K562 (cell line): ENCODE data around the gene RNPEPL1. TPM values are rescaled to one million over a fixed set of nuclear protein-coding genes. Genes with fewer than 3 reads are reported as not detected.
A peak's percentile ranks its signal among the peaks of the same experiment; 100 is the strongest.

Experiments used
- CREM ChIP-seq: IDR thresholded peaks from 2 replicates; pipeline ENCODE4 v1.6.1; 2014; ENCODE audit warnings: antibody characterized with exemption, low read depth
- CXXC5 ChIP-seq: fragments of 250-450 bp; sonication (Bioruptor Pico); IDR thresholded peaks from 2 replicates; pipeline ENCODE4 v1.8.0; 2022; ENCODE audit warnings: inconsistent platforms, mild to moderate bottlenecking, moderate library complexity
- EP400 ChIP-seq: fragments of 450-650 bp; IDR thresholded peaks from 2 replicates; pipeline ENCODE4 v1.6.1; 2017; ENCODE audit warnings: antibody characterized with exemption, mild to moderate bottlenecking, moderate library complexity
- FOXK2 ChIP-seq, 2 experiments: fragments of 450-650 bp; IDR thresholded peaks in 1 of 2; conservative IDR thresholded peaks in 1 of 2; 2 replicates each; pipeline ENCODE4 v1.6.1; 2016; ENCODE audit warnings: low read depth in 2 of 2, mild to moderate bottlenecking in 1 of 2
- FOXM1 ChIP-seq, 2 experiments: fragments of 450-650 bp in 1 of 2; sonication (generic) in 1 of 2; formaldehyde crosslinking in 1 of 2; IDR thresholded peaks; 2 replicates each; pipeline versions ENCODE4 v1.6.1 to v1.9.0; 2017 to 2022; ENCODE audit warnings: low read depth in 2 of 2, mild to moderate bottlenecking in 2 of 2, missing genetic modification reagents in 1 of 2, moderate library complexity in 1 of 2
- HNRNPL ChIP-seq: fragments of 200-400 bp; formaldehyde crosslinking; IDR thresholded peaks from 2 replicates; pipeline ENCODE4 v1.6.1; 2017; ENCODE audit warnings: low read depth, mild to moderate bottlenecking, low read length
- MXI1 ChIP-seq: IDR thresholded peaks from 2 replicates; pipeline ENCODE4 v1.6.1; 2011; ENCODE audit warnings: low read depth, mild to moderate bottlenecking, improper control_type of control experiment, low read length
- MYC ChIP-seq, 2 experiments: fragments of 250-450 bp in 1 of 2; sonication (Bioruptor Pico) in 1 of 2; IDR thresholded peaks; 2 replicates each; pipeline versions ENCODE4 v1.5.1 to v1.6.1; 2012 to 2021; ENCODE audit warnings: low read depth in 2 of 2, borderline replicate concordance in 1 of 2, improper control_type of control experiment in 1 of 2, low read length in 1 of 2, mild to moderate bottlenecking in 1 of 2, moderate library complexity in 1 of 2
- NFRKB ChIP-seq: fragments of 450-650 bp; IDR thresholded peaks from 2 replicates; pipeline ENCODE4 v1.6.1; 2016; ENCODE audit warnings: low read depth
- RB1 ChIP-seq: fragments of 450-650 bp; IDR thresholded peaks from 2 replicates; pipeline ENCODE4 v1.6.1; 2017; ENCODE audit warnings: low read depth, mild to moderate bottlenecking
- RBFOX2 ChIP-seq: fragments of 200-400 bp; formaldehyde crosslinking; IDR thresholded peaks from 2 replicates; pipeline ENCODE4 v1.6.1; 2017; ENCODE audit warnings: low read depth, mild to moderate bottlenecking, low read length, moderate library complexity
- RBM22 ChIP-seq: fragments of 200-400 bp; formaldehyde crosslinking; IDR thresholded peaks from 2 replicates; pipeline ENCODE4 v1.6.1; 2018; ENCODE audit warnings: low read length, low read depth; ENCODE audit not compliant: poor library complexity, severe bottlenecking
- SAFB ChIP-seq: fragments of 200-400 bp; formaldehyde crosslinking; IDR thresholded peaks from 2 replicates; pipeline ENCODE4 v1.6.1; 2017; ENCODE audit warnings: low read depth, low read length, borderline replicate concordance
- TOE1 ChIP-seq, 2 experiments: fragments of 450-650 bp in 1 of 2; sonication (generic) in 1 of 2; formaldehyde crosslinking in 1 of 2; IDR thresholded peaks; 2 replicates each; pipeline versions ENCODE4 v1.7.1 to v1.8.0; 2016 to 2022; ENCODE audit warnings: borderline replicate concordance in 2 of 2, mild to moderate bottlenecking in 2 of 2, antibody characterized with exemption in 1 of 2, inconsistent platforms in 1 of 2, low read depth in 1 of 2, missing genetic modification reagents in 1 of 2, moderate library complexity in 1 of 2
- XRCC5 ChIP-seq: fragments of 200-400 bp; formaldehyde crosslinking; IDR thresholded peaks from 2 replicates; pipeline ENCODE4 v1.6.1; 2017; ENCODE audit warnings: low read depth, mild to moderate bottlenecking, low read length
- polyA plus RNA-seq, 8 experiments: library from polyadenylated mRNA; depleted of rRNA in 4 of 8; stranded (reverse) in 5 of 8; unstranded in 3 of 8; fragments of >200 nt; fragmentation: Nextera tagmentation in 2 of 8; fragmentation: Illumina TruSeq in 1 of 8; extraction: Ambion mirVana in 2 of 8; extraction: Trizol in 1 of 8; gene quantifications; 2 replicates each; pipeline versions ENCODE4 v1.2.1 to v1.2.3, GENCODE V29; 2011 to 2014; ENCODE audit warnings: inconsistent platforms in 1 of 8, missing spikeins in 1 of 8
- total RNA-seq, 7 experiments: library from RNA; depleted of rRNA in 6 of 7; stranded (reverse); fragments of >200 nt in 6 of 7; fragmentation: Illumina TruSeq in 2 of 7; extraction: Trizol in 2 of 7; gene quantifications; 2 replicates each; pipeline versions ENCODE4 v1.2.1 to v1.2.3, GENCODE V29; 2011 to 2021; ENCODE audit warnings: low replicate concordance in 1 of 7
- TF ChIP-seq, protein P1 (sequence below), 2 experiments: IDR thresholded peaks; 2 replicates each; pipeline ENCODE4 v1.6.1; 2011; ENCODE audit warnings: borderline replicate concordance in 1 of 2, control low read depth in 1 of 2, low read depth in 1 of 2, low read length in 1 of 2, mild to moderate bottlenecking in 1 of 2, mixed read lengths in 1 of 2, moderate library complexity in 1 of 2; ENCODE audit not compliant: insufficient read depth in 1 of 2, insufficient read length in 1 of 2, poor library complexity in 1 of 2, severe bottlenecking in 1 of 2; ENCODE audit errors: extremely low read depth in 1 of 2
- TF ChIP-seq, protein P2 (sequence below): sonication (generic); formaldehyde crosslinking; IDR thresholded peaks from 2 replicates; pipeline ENCODE4 v1.9.0; 2022; ENCODE audit warnings: mild to moderate bottlenecking, missing genetic modification reagents
- TF ChIP-seq, protein P3 (sequence below): fragments of 450-650 bp; conservative IDR thresholded peaks from 2 replicates; pipeline ENCODE4 v1.6.1; 2016; ENCODE audit warnings: missing genetic modification characterization, low read depth, mild to moderate bottlenecking, control low read depth, missing compliant biosample characterization
- TF ChIP-seq, protein P4 (sequence below): fragments of 450-650 bp; IDR thresholded peaks from 2 replicates; pipeline ENCODE4 v1.6.1; 2016
- TF ChIP-seq, protein P5 (sequence below): fragments of 250-450 bp; sonication (Bioruptor Pico); IDR thresholded peaks from 2 replicates; pipeline ENCODE4 v1.8.0; 2022; ENCODE audit warnings: moderate library complexity, mild to moderate bottlenecking, inconsistent platforms

RNPEPL1 gene
- total and polyA plus RNA-seq, 9 of the 15 experiments (the other 6 are each of a cell fraction or from before 2014, with no cell fraction given), result 0.07 to 38.7 (median 5.6) TPM

DNA sequence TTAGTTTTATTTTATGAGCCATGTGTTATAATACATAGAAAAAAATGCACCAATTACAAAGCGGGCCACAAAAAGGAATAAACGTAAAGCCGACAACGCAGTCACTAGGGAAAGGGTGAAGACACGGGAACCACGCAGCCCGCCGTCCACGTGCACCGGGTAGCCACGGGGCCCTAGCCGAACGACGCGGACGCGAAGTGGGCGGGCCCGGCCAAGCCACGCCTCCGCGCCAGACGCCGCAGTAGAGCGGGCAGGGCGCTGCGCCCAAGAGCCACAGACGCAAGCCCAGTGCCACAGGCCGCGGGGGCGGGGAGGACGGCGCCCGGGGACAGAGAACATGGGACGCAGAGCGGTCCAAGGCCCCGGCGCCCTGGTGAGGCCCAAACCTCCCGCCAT is 8.2 kb upstream of the RNPEPL1 start, which contains the start of gene DUSP28 (continued):
- TF ChIP-seq TOE1 (IDR thresholded peaks at IDR 0.05; ENCODE audit: borderline replicate concordance), result peak; percentile 30; the same call in 1 of the 2 replicates
- TF ChIP-seq TOE1 (CRISPR knock-in tag; IDR thresholded peaks at IDR 0.05; ENCODE audit: borderline replicate concordance, low read depth), result no peak
- TF ChIP-seq, protein P1, sequence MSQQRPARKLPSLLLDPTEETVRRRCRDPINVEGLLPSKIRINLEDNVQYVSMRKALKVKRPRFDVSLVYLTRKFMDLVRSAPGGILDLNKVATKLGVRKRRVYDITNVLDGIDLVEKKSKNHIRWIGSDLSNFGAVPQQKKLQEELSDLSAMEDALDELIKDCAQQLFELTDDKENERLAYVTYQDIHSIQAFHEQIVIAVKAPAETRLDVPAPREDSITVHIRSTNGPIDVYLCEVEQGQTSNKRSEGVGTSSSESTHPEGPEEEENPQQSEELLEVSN (IDR thresholded peaks at IDR 0.05; ENCODE audit: borderline replicate concordance in 1 of 2, extremely low read depth in 1 of 2, insufficient read depth in 1 of 2, insufficient read length in 1 of 2, low read depth in 1 of 2, low read length in 1 of 2, poor library complexity in 1 of 2, severe bottlenecking in 1 of 2), result peak; percentile 90 to 93
- peak; percentile 82 for TF ChIP-seq CREM
- no peak for TF ChIP-seq NFRKB
- TF ChIP-seq FOXK2 (conservative IDR thresholded peaks at IDR 0.05 in 1 of 2, IDR thresholded peaks at IDR 0.05 in 1 of 2; ENCODE audit: low read depth in 2 of 2), result peak; percentile 33 to 42; a peak in 1 of 4 replicates
- peak; percentile 77 for TF ChIP-seq CXXC5 (CRISPR knock-in tag)
- TF ChIP-seq, protein P2, sequence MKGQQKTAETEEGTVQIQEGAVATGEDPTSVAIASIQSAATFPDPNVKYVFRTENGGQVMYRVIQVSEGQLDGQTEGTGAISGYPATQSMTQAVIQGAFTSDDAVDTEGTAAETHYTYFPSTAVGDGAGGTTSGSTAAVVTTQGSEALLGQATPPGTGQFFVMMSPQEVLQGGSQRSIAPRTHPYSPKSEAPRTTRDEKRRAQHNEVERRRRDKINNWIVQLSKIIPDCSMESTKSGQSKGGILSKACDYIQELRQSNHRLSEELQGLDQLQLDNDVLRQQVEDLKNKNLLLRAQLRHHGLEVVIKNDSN (CRISPR knock-in tag), result peak; percentile 75
- TF ChIP-seq, protein P3, sequence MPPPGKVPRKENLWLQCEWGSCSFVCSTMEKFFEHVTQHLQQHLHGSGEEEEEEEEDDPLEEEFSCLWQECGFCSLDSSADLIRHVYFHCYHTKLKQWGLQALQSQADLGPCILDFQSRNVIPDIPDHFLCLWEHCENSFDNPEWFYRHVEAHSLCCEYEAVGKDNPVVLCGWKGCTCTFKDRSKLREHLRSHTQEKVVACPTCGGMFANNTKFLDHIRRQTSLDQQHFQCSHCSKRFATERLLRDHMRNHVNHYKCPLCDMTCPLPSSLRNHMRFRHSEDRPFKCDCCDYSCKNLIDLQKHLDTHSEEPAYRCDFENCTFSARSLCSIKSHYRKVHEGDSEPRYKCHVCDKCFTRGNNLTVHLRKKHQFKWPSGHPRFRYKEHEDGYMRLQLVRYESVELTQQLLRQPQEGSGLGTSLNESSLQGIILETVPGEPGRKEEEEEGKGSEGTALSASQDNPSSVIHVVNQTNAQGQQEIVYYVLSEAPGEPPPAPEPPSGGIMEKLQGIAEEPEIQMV (tag), result no peak
- TF ChIP-seq XRCC5, result 0 out of 2 replicates have a peak, but pooled peaks have one; percentile 63
- peak; percentile 88 for TF ChIP-seq MXI1
- TF ChIP-seq FOXM1 (IDR thresholded peaks at IDR 0.05; ENCODE audit: low read depth), result no peak
- no peak for TF ChIP-seq FOXM1 (CRISPR knock-in tag; IDR thresholded peaks at IDR 0.05; ENCODE audit: low read depth)
- TF ChIP-seq RB1, result peak; percentile 18; the same call in 1 of the 2 replicates
- TF ChIP-seq RBM22, result peak; percentile 33
- TF ChIP-seq RBFOX2, result peak; percentile 87; the same call in 1 of the 2 replicates
- TF ChIP-seq, protein P4, sequence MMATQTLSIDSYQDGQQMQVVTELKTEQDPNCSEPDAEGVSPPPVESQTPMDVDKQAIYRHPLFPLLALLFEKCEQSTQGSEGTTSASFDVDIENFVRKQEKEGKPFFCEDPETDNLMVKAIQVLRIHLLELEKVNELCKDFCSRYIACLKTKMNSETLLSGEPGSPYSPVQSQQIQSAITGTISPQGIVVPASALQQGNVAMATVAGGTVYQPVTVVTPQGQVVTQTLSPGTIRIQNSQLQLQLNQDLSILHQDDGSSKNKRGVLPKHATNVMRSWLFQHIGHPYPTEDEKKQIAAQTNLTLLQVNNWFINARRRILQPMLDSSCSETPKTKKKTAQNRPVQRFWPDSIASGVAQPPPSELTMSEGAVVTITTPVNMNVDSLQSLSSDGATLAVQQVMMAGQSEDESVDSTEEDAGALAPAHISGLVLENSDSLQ, result no peak
- peak; percentile 84; the same call in 1 of the 2 replicates for TF ChIP-seq HNRNPL
- TF ChIP-seq, protein P5, sequence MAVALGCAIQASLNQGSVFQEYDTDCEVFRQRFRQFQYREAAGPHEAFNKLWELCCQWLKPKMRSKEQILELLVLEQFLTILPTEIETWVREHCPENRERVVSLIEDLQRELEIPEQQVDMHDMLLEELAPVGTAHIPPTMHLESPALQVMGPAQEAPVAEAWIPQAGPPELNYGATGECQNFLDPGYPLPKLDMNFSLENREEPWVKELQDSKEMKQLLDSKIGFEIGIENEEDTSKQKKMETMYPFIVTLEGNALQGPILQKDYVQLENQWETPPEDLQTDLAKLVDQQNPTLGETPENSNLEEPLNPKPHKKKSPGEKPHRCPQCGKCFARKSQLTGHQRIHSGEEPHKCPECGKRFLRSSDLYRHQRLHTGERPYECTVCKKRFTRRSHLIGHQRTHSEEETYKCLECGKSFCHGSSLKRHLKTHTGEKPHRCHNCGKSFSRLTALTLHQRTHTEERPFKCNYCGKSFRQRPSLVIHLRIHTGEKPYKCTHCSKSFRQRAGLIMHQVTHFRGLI (CRISPR knock-in tag), result no peak
- TF ChIP-seq MYC (IDR thresholded peaks at IDR 0.05; ENCODE audit: low read depth, low read length), result peak; percentile 94
- no peak for TF ChIP-seq MYC (CRISPR knock-in tag; IDR thresholded peaks at IDR 0.05; ENCODE audit: borderline replicate concordance, low read depth)
- TF ChIP-seq SAFB, result 0 out of 2 replicates have a peak, but pooled peaks have one; percentile 64
- TF ChIP-seq EP400, result peak; percentile 81; the same call in 1 of the 2 replicates
